Thyroid gland (tissue), 4 donors: ENCODE results near the gene SCAMP3.

Experiments used
- CTCF ChIP-seq, 6 experiments: fragments of 200-600 bp in 3 of 6; fragments of 450-650 bp in 3 of 6; sonication (generic) in 3 of 6; IDR thresholded peaks; one replicate each; pipeline ENCODE4 v1.5.1; 2016 to 2019; ENCODE audit warnings: antibody characterized with exemption in 6 of 6, mild to moderate bottlenecking in 2 of 6, inconsistent platforms in 1 of 6, moderate library complexity in 1 of 6
- POLR2A ChIP-seq, 2 donors: fragments of 450-650 bp; IDR thresholded peaks; one replicate each; pipeline ENCODE4 v1.6.1; 2017; ENCODE audit warnings: antibody characterized with exemption in 2 of 2, mild to moderate bottlenecking in 2 of 2, moderate library complexity in 1 of 2

GRCh38 chr1:155304558-155305063, 42.5 kb upstream of the SCAMP3 start:
- no peak for TF ChIP-seq CTCF (IDR thresholded peaks at IDR 0.05)
- no peak for TF ChIP-seq POLR2A (IDR thresholded peaks at IDR 0.05)
